Spleen (tissue), 7 donors: ENCODE measurements around the gene GALNT13.

Experiments
- POLR2A ChIP-seq, 3 donors: fragments of 450-650 bp; IDR thresholded peaks; one replicate each; pipeline ENCODE4 v1.5.1; 2017; ENCODE audit warnings: antibody characterized with exemption in 3 of 3, mild to moderate bottlenecking in 1 of 3
- POLR2AphosphoS5 ChIP-seq, 3 donors: sonication (generic); formaldehyde crosslinking; IDR thresholded peaks; one replicate each; pipeline ENCODE4 v1.5.1; 2017; ENCODE audit warnings: antibody characterized with exemption in 3 of 3
- TF ChIP-seq, protein P1 (sequence below), 11 experiments: fragments of 200-600 bp in 7 of 11; fragments of 450-650 bp in 4 of 11; sonication (generic) in 4 of 11; IDR thresholded peaks in 8 of 11; conservative IDR thresholded peaks in 3 of 11; 1 replicate in 7 of 11; 2 replicates in 4 of 11; pipeline versions ENCODE4 v1.4.0 to v1.8.0; 2016 to 2021; ENCODE audit warnings: antibody characterized with exemption in 11 of 11, inconsistent platforms in 4 of 11, mild to moderate bottlenecking in 1 of 11
- donor health status: DM: no; HTN: no; CAD: no; lungs with moderate emphysema.
- donor health status: DM: no; HTN: no; CAD: no.
- donor health status: DM: no; HTN: no; CAD: no.

DNA sequence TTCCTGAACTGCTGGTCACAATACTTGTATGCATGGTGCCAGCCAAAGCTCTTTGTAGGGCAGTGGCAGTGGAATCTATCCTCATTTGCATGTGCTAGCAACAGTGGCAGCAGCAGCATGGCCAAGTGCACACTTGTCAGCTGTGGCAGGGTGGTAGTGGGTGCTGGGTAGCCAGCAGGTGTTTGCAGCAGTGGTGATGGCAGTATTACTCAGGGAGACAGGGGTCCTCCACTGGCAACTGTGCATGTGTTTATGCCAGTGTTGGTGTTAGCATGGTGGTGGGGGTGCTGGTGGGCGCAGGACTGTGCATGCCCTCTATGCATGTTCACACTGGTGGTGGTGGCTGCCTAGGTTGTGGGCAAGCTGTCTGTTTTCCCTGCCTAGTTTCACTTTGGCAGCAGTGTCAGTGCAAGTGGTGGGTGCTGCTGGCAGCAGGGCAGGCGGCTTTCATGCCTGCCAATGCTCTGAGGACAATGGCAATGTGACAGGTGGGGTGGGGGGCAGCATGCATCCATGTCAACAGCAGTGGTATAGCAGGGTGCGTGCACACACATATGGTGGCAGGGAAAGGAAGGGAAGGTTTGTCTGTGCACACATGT lies 41.2 kb downstream of the GALNT13 start:
- TF ChIP-seq POLR2A (IDR thresholded peaks at IDR 0.05) (no peak), POLR2AphosphoS5 (IDR thresholded peaks at IDR 0.05) (no peak)
- TF ChIP-seq, protein P1, sequence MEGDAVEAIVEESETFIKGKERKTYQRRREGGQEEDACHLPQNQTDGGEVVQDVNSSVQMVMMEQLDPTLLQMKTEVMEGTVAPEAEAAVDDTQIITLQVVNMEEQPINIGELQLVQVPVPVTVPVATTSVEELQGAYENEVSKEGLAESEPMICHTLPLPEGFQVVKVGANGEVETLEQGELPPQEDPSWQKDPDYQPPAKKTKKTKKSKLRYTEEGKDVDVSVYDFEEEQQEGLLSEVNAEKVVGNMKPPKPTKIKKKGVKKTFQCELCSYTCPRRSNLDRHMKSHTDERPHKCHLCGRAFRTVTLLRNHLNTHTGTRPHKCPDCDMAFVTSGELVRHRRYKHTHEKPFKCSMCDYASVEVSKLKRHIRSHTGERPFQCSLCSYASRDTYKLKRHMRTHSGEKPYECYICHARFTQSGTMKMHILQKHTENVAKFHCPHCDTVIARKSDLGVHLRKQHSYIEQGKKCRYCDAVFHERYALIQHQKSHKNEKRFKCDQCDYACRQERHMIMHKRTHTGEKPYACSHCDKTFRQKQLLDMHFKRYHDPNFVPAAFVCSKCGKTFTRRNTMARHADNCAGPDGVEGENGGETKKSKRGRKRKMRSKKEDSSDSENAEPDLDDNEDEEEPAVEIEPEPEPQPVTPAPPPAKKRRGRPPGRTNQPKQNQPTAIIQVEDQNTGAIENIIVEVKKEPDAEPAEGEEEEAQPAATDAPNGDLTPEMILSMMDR (IDR thresholded peaks at IDR 0.05 in 8 of 11, conservative IDR thresholded peaks at IDR 0.05 in 3 of 11): no peak
